ENCODE data around the gene MLPH.

Gene MLPH

GRCh38 chr2:237490009-237490711 is 3.1 kb downstream of the MLPH start:
- no peaks in the 10 kb centered on the region for H3K27me3 ChIP-seq (ENCODE audit: control insufficient read depth in 1 of 2, insufficient read depth in 1 of 2, low read length in 2 of 2)
- peaks cover 25% of the 10 kb centered on the region for H3K4me1 ChIP-seq (ENCODE audit: control insufficient read depth, insufficient read depth, low read depth, low read length)
- H3K23ac ChIP-seq (ENCODE audit: low read length in 2 of 2) = no peak overlapping the region
- no peak overlapping the region for H4K91ac ChIP-seq (ENCODE audit: low read length)
- peak overlapping the region in 1 of 2 experiments; percentile 13 for H3K18ac ChIP-seq (ENCODE audit: low read depth in 1 of 2, low read length in 2 of 2)
- peaks cover 18% of the 10 kb centered on the region for H3K79me1 ChIP-seq (replicated peaks; ENCODE audit: low read length, poor library complexity, severe bottlenecking)
- no peak overlapping the region for H2BK15ac ChIP-seq (ENCODE audit: low read depth, poor library complexity, severe bottlenecking)
- H3K14ac ChIP-seq (ENCODE audit: low read length in 2 of 2) = no peak overlapping the region
- H2BK120ac ChIP-seq (ENCODE audit: low read depth, low read length) = no peak overlapping the region
- peak overlapping the region; percentile 88 for H2AK5ac ChIP-seq (ENCODE audit: low read length, severe bottlenecking)
- H3K27ac ChIP-seq (ENCODE audit: low read length, poor library complexity, severe bottlenecking) = peak overlapping the region; percentile 75
- H3K4me2 ChIP-seq (ENCODE audit: low read length, poor library complexity, severe bottlenecking) = no peak overlapping the region
- no peak overlapping the region for H2BK5ac ChIP-seq (ENCODE audit: low read depth, low read length, poor library complexity, severe bottlenecking)
- H3K36me3 ChIP-seq (ENCODE audit: control insufficient read depth in 1 of 2, insufficient read depth in 2 of 2, low read depth in 1 of 2, low read length in 2 of 2) = peaks cover 24 to 43% of the 10 kb centered on the region in 2 experiments
- H2AFZ ChIP-seq (ENCODE audit: low read depth, low read length) = no peak overlapping the region
- H3K4ac ChIP-seq (ENCODE audit: low read depth in 1 of 2, low read length in 2 of 2) = no peak overlapping the region
- H3K9me3 ChIP-seq (ENCODE audit: control insufficient read depth, low read length) = peaks cover 13% of the 10 kb centered on the region
- H3K4me3 ChIP-seq (ENCODE audit: insufficient read depth in 1 of 2, low read depth in 1 of 2, low read length in 2 of 2) = no peak overlapping the region
- peak; percentile 23 for DNase-seq
- peak overlapping the region in 1 of 2 experiments; percentile 17 for H2BK12ac ChIP-seq (ENCODE audit: low read length in 2 of 2)
- WGBS = 84% methylated on average over 4 of the region's 8 CpGs
- H3K9ac ChIP-seq (ENCODE audit: low read length) = no peak overlapping the region
- H4K8ac ChIP-seq (ENCODE audit: low read length) = no peak overlapping the region

- Histone ChIP-seq H2AK5ac (ENCODE audit: low read length, severe bottlenecking) (no peak overlapping the region), H3K18ac (ENCODE audit: low read depth in 1 of 2, low read length in 2 of 2) (no peak overlapping the region), H2BK120ac (ENCODE audit: low read depth, low read length) (no peak overlapping the region), H3K36me3 (ENCODE audit: control insufficient read depth in 1 of 2, insufficient read depth in 2 of 2, low read depth in 1 of 2, low read length in 2 of 2) (peaks cover 27 to 49% of the 10 kb centered on the region in 2 experiments), H2BK15ac (ENCODE audit: low read depth, poor library complexity, severe bottlenecking) (no peak overlapping the region), H3K23ac (ENCODE audit: low read length in 2 of 2) (no peak overlapping the region), H3K14ac (ENCODE audit: low read length in 2 of 2) (no peak overlapping the region), H2BK5ac (ENCODE audit: low read depth, low read length, poor library complexity, severe bottlenecking) (no peak overlapping the region), H3K27ac (ENCODE audit: low read length, poor library complexity, severe bottlenecking) (no peak overlapping the region), H2AFZ (ENCODE audit: low read depth, low read length) (no peak overlapping the region), H3K4me2 (ENCODE audit: low read length, poor library complexity, severe bottlenecking) (no peak overlapping the region), H3K4me1 (ENCODE audit: control insufficient read depth, insufficient read depth, low read depth, low read length) (peaks cover 27% of the 10 kb centered on the region), H3K79me1 (replicated peaks; ENCODE audit: low read length, poor library complexity, severe bottlenecking) (peaks cover 23% of the 10 kb centered on the region), H3K27me3 (ENCODE audit: control insufficient read depth in 1 of 2, insufficient read depth in 1 of 2, low read length in 2 of 2) (no peaks in the 10 kb centered on the region), H3K9me3 (ENCODE audit: control insufficient read depth, low read length) (peaks cover 13% of the 10 kb centered on the region), H3K4ac (ENCODE audit: low read depth in 1 of 2, low read length in 2 of 2) (no peak overlapping the region), H4K91ac (ENCODE audit: low read length) (no peak overlapping the region), H2BK12ac (ENCODE audit: low read length in 2 of 2) (no peak overlapping the region), H3K9ac (ENCODE audit: low read length) (no peak overlapping the region), H3K4me3 (ENCODE audit: insufficient read depth in 1 of 2, low read depth in 1 of 2, low read length in 2 of 2) (no peak overlapping the region), H4K8ac (ENCODE audit: low read length) (no peak overlapping the region)
- no peak for DNase-seq
- WGBS = 100% methylated on average over 4 of the region's 6 CpGs
These were observed 3.7 kb downstream of the MLPH start for GRCh38 chr2:237490795-237491194.

- Histone ChIP-seq H4K91ac (ENCODE audit: low read length) (no peak overlapping the region), H3K27me3 (ENCODE audit: control insufficient read depth in 1 of 2, insufficient read depth in 1 of 2, low read length in 2 of 2) (no peaks in the 10 kb centered on the region), H4K8ac (ENCODE audit: low read length) (peak overlapping the region; percentile 27), H2BK15ac (ENCODE audit: low read depth, poor library complexity, severe bottlenecking) (no peak overlapping the region), H3K4me1 (ENCODE audit: control insufficient read depth, insufficient read depth, low read depth, low read length) (peaks cover 27% of the 10 kb centered on the region), H3K27ac (ENCODE audit: low read length, poor library complexity, severe bottlenecking) (no peak overlapping the region), H3K36me3 (ENCODE audit: control insufficient read depth in 1 of 2, insufficient read depth in 2 of 2, low read depth in 1 of 2, low read length in 2 of 2) (peaks cover 27 to 57% of the 10 kb centered on the region in 2 experiments), H3K14ac (ENCODE audit: low read length in 2 of 2) (no peak overlapping the region), H2BK120ac (ENCODE audit: low read depth, low read length) (no peak overlapping the region), H3K4ac (ENCODE audit: low read depth in 1 of 2, low read length in 2 of 2) (no peak overlapping the region), H2AK5ac (ENCODE audit: low read length, severe bottlenecking) (no peak overlapping the region), H2AFZ (ENCODE audit: low read depth, low read length) (no peak overlapping the region), H3K9me3 (ENCODE audit: control insufficient read depth, low read length) (peaks cover 13% of the 10 kb centered on the region), H3K18ac (ENCODE audit: low read depth in 1 of 2, low read length in 2 of 2) (no peak overlapping the region), H3K9ac (ENCODE audit: low read length) (no peak overlapping the region), H2BK5ac (ENCODE audit: low read depth, low read length, poor library complexity, severe bottlenecking) (no peak overlapping the region), H2BK12ac (ENCODE audit: low read length in 2 of 2) (peak overlapping the region in 1 of 2 experiments; percentile 73), H3K79me1 (replicated peaks; ENCODE audit: low read length, poor library complexity, severe bottlenecking) (peaks cover 26% of the 10 kb centered on the region), H3K4me3 (ENCODE audit: insufficient read depth in 1 of 2, low read depth in 1 of 2, low read length in 2 of 2) (peak overlapping the region in 1 of 2 experiments; percentile 24), H3K23ac (ENCODE audit: low read length in 2 of 2) (no peak overlapping the region), H3K4me2 (ENCODE audit: low read length, poor library complexity, severe bottlenecking) (no peak overlapping the region)
- WGBS = 92% methylated on average over 7 of the region's 8 CpGs
- no peak for DNase-seq
These were observed 4.6 kb downstream of the MLPH start for GRCh38 chr2:237491515-237492118.

- 85% methylated on average over 5 of the region's 6 CpGs for WGBS
- Histone ChIP-seq H4K91ac (ENCODE audit: low read length) (no peak overlapping the region), H3K23ac (ENCODE audit: low read length in 2 of 2) (no peak overlapping the region), H3K27me3 (ENCODE audit: control insufficient read depth in 1 of 2, insufficient read depth in 1 of 2, low read length in 2 of 2) (no peaks in the 10 kb centered on the region), H3K4me3 (ENCODE audit: insufficient read depth in 1 of 2, low read depth in 1 of 2, low read length in 2 of 2) (no peak overlapping the region), H2BK12ac (ENCODE audit: low read length in 2 of 2) (no peak overlapping the region), H3K79me1 (replicated peaks; ENCODE audit: low read length, poor library complexity, severe bottlenecking) (peaks cover 26% of the 10 kb centered on the region), H3K4me1 (ENCODE audit: control insufficient read depth, insufficient read depth, low read depth, low read length) (peaks cover 29% of the 10 kb centered on the region), H2BK15ac (ENCODE audit: low read depth, poor library complexity, severe bottlenecking) (no peak overlapping the region), H3K36me3 (ENCODE audit: control insufficient read depth in 1 of 2, insufficient read depth in 2 of 2, low read depth in 1 of 2, low read length in 2 of 2) (peaks cover 27 to 64% of the 10 kb centered on the region in 2 experiments), H3K4ac (ENCODE audit: low read depth in 1 of 2, low read length in 2 of 2) (no peak overlapping the region), H2BK120ac (ENCODE audit: low read depth, low read length) (no peak overlapping the region), H3K4me2 (ENCODE audit: low read length, poor library complexity, severe bottlenecking) (no peak overlapping the region), H2AFZ (ENCODE audit: low read depth, low read length) (no peak overlapping the region), H4K8ac (ENCODE audit: low read length) (no peak overlapping the region), H2AK5ac (ENCODE audit: low read length, severe bottlenecking) (no peak overlapping the region), H3K9me3 (ENCODE audit: control insufficient read depth, low read length) (peaks cover 13% of the 10 kb centered on the region), H2BK5ac (ENCODE audit: low read depth, low read length, poor library complexity, severe bottlenecking) (no peak overlapping the region), H3K27ac (ENCODE audit: low read length, poor library complexity, severe bottlenecking) (no peak overlapping the region), H3K9ac (ENCODE audit: low read length) (no peak overlapping the region), H3K14ac (ENCODE audit: low read length in 2 of 2) (no peak overlapping the region), H3K18ac (ENCODE audit: low read depth in 1 of 2, low read length in 2 of 2) (no peak overlapping the region)
- DNase-seq = peak; percentile 22
These were observed 5.3 kb downstream of the MLPH start for GRCh38 chr2:237492137-237492890.
